Measurements from ENCODE around the gene TMEM270.

TMEM270 gene

DNA sequence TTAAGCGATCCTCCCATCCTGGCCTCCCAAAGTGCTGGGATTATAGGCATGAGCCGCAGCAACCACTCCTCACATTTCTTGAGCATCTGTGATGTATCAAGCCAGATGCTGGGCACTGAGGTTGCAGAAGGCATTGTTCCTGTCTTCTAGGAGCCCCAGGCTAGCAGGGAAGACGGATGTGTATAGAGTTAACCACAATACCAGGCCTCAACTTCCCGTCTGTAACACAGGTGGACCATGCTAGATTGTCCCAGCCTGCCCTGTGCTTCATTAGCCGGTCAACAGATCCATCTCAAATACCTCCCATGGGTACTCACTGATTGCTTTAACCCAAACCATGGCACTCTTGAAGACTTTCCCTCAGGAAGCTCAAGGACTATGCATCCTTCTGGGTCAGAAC, 32.0 kb upstream of the TMEM270 start:
- Histone ChIP-seq H3K4me3 (ENCODE audit: low read depth, low read length, poor library complexity, severe bottlenecking) (no peak overlapping the region), H2AFZ (ENCODE audit: low read length) (no peak overlapping the region), H3K9me2 (ENCODE audit: low read depth, low read length) (no peaks in the 10 kb centered on the region), H3F3A (ENCODE audit: insufficient read depth, low read length) (no peaks in the 10 kb centered on the region), H3K36me3 (ENCODE audit: insufficient read depth, low read length) (no peaks in the 10 kb centered on the region), H3K4me2 (ENCODE audit: low read length) (no peak overlapping the region), H3K27ac (ENCODE audit: low read depth, low read length, poor library complexity, severe bottlenecking) (no peak overlapping the region), H3K9me3 (ENCODE audit: low read length) (no peaks in the 10 kb centered on the region), H3K9ac (ENCODE audit: low read length) (no peak overlapping the region), H4K20me1 (ENCODE audit: insufficient read depth, low read length) (no peaks in the 10 kb centered on the region), H3K27me3 (ENCODE audit: insufficient read depth, low read length) (no peaks in the 10 kb centered on the region; the same call in 1 of the 2 replicates), H3K4me1 (ENCODE audit: insufficient read depth, low read length, severe bottlenecking) (no peaks in the 10 kb centered on the region), H3K79me2 (ENCODE audit: insufficient read depth, low read length) (no peaks in the 10 kb centered on the region)
- no peak for TF ChIP-seq EZH2 (IDR thresholded peaks at IDR 0.05; ENCODE audit: borderline replicate concordance, low read length)
- TF ChIP-seq, protein P1, sequence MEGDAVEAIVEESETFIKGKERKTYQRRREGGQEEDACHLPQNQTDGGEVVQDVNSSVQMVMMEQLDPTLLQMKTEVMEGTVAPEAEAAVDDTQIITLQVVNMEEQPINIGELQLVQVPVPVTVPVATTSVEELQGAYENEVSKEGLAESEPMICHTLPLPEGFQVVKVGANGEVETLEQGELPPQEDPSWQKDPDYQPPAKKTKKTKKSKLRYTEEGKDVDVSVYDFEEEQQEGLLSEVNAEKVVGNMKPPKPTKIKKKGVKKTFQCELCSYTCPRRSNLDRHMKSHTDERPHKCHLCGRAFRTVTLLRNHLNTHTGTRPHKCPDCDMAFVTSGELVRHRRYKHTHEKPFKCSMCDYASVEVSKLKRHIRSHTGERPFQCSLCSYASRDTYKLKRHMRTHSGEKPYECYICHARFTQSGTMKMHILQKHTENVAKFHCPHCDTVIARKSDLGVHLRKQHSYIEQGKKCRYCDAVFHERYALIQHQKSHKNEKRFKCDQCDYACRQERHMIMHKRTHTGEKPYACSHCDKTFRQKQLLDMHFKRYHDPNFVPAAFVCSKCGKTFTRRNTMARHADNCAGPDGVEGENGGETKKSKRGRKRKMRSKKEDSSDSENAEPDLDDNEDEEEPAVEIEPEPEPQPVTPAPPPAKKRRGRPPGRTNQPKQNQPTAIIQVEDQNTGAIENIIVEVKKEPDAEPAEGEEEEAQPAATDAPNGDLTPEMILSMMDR (IDR thresholded peaks at IDR 0.05; ENCODE audit: low read length): no peak

DNA sequence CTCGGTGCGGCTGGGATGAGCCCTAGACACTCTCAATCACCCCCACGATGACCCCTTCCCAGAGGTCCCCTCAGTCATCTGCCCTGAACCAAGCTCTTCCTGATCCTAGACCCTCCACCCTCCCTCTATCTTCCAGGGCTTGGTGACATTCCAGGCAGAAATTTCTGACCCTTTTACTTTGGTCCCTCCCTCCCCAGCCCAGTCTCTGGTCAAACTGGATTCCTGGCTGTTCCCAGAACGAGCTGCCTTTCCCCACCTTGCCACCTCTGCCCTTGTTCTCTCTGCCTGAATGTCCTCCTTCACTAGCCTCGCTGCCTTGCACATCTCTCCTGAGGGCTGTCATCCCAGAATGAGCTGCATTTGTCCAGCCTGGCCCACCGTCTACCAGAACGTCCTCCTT, 31.5 kb upstream of the TMEM270 start:
- no peaks in the 10 kb centered on the region for H3K9me2 ChIP-seq (ENCODE audit: low read depth, low read length)
- no peaks in the 10 kb centered on the region; the same call in 1 of the 2 replicates for H3K27me3 ChIP-seq (ENCODE audit: insufficient read depth, low read length)
- H3K27ac ChIP-seq (ENCODE audit: low read depth, low read length, poor library complexity, severe bottlenecking): no peak overlapping the region
- H4K20me1 ChIP-seq (ENCODE audit: insufficient read depth, low read length): no peaks in the 10 kb centered on the region
- no peak overlapping the region for H3K4me3 ChIP-seq (ENCODE audit: low read depth, low read length, poor library complexity, severe bottlenecking)
- no peaks in the 10 kb centered on the region for H3K79me2 ChIP-seq (ENCODE audit: insufficient read depth, low read length)
- H3K9ac ChIP-seq (ENCODE audit: low read length): no peak overlapping the region
- H3K4me2 ChIP-seq (ENCODE audit: low read length): no peak overlapping the region
- no peaks in the 10 kb centered on the region for H3K9me3 ChIP-seq (ENCODE audit: low read length)
- no peaks in the 10 kb centered on the region for H3K4me1 ChIP-seq (ENCODE audit: insufficient read depth, low read length, severe bottlenecking)
- TF ChIP-seq EZH2 (IDR thresholded peaks at IDR 0.05; ENCODE audit: borderline replicate concordance, low read length): no peak
- TF ChIP-seq, protein P1 (IDR thresholded peaks at IDR 0.05; ENCODE audit: low read length): no peak
- H3F3A ChIP-seq (ENCODE audit: insufficient read depth, low read length): no peaks in the 10 kb centered on the region
- H2AFZ ChIP-seq (ENCODE audit: low read length): no peak overlapping the region
- no peaks in the 10 kb centered on the region for H3K36me3 ChIP-seq (ENCODE audit: insufficient read depth, low read length)

DNA sequence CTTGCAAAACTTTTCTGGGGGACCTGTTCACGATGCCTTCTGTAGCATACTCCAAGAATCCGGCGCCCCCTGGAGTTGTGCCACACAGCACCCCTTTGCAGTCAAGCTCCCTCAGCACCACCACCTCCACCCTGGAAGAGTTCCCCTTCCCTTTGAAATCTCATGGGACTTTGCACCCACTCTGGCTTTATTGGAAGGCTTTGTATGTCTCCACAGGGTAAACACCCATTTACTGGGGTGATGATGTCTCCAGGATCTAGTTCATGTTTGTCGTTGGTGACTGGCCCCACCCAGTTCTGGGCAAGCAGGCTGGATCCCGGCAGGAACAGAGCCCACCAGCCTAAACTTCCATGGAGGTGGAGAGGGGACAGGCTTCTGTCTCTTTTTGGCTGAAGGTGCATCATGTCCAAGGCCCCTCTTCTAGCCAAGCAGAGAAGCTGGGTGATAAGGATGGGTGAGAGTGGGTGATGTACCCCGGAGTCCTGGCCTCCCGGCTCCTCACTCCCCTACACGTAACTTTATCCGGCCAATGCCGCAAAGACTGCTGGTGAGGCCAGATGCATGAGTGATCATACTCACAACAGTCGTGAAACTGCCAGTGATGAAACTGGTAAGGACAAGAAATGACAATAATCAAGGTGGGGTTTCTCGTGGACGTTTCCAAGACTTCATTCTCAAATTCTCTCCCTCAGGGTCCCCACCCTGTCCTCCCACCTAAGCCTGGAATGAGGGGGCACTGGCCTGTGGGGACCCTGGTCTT, 30.9 kb upstream of the TMEM270 start:
- no peaks in the 10 kb centered on the region for H3K9me2 ChIP-seq (ENCODE audit: low read depth, low read length)
- H3K9me3 ChIP-seq (ENCODE audit: low read length): no peaks in the 10 kb centered on the region
- H3K4me3 ChIP-seq (ENCODE audit: low read depth, low read length, poor library complexity, severe bottlenecking): no peak overlapping the region
- no peak overlapping the region for H3K9ac ChIP-seq (ENCODE audit: low read length)
- H3K27me3 ChIP-seq (ENCODE audit: insufficient read depth, low read length): no peaks in the 10 kb centered on the region; the same call in 1 of the 2 replicates
- no peak for TF ChIP-seq EZH2 (IDR thresholded peaks at IDR 0.05; ENCODE audit: borderline replicate concordance, low read length)
- TF ChIP-seq, protein P1 (IDR thresholded peaks at IDR 0.05; ENCODE audit: low read length): no peak
- H3K36me3 ChIP-seq (ENCODE audit: insufficient read depth, low read length): no peaks in the 10 kb centered on the region
- H3K4me1 ChIP-seq (ENCODE audit: insufficient read depth, low read length, severe bottlenecking): no peaks in the 10 kb centered on the region
- no peaks in the 10 kb centered on the region for H3K79me2 ChIP-seq (ENCODE audit: insufficient read depth, low read length)
- H2AFZ ChIP-seq (ENCODE audit: low read length): no peak overlapping the region
- H3F3A ChIP-seq (ENCODE audit: insufficient read depth, low read length): no peaks in the 10 kb centered on the region
- no peaks in the 10 kb centered on the region for H4K20me1 ChIP-seq (ENCODE audit: insufficient read depth, low read length)
- H3K4me2 ChIP-seq (ENCODE audit: low read length): no peak overlapping the region
- no peak overlapping the region for H3K27ac ChIP-seq (ENCODE audit: low read depth, low read length, poor library complexity, severe bottlenecking)
